IMR-90 (cell line): ENCODE results near the gene FCSK. TPM values are rescaled to one million over a fixed set of nuclear protein-coding genes. Genes with fewer than 3 reads are reported as not detected.

Experiments
- ATAC-seq: fragments of 200-7000 bp; cut with Tn5 transposase; 2 replicates; pipeline ENCODE4 v1.9.1; 2020; ENCODE audit warnings: low read depth, mild to moderate bottlenecking, moderate library complexity
- BruUV-seq: library from RNA; stranded (reverse); fragments of 400-500 nt; replicated peaks from 2 replicates; lab custom pipeline; 2021; lab: Mats Ljungman, UMichigan
- CTCF ChIA-PET: fragments of 300-600 bp; formaldehyde crosslinking; extraction: SDS; loops from one replicate; lab custom pipeline; 2021; ENCODE audit warnings: antibody characterized with exemption; lab: Yijun Ruan, JAX
- POLR2A ChIA-PET: fragments of 300-600 bp; sonication (Branson Sonifier 250); formaldehyde crosslinking; loops from one replicate; lab custom pipeline; 2022; ENCODE audit warnings: antibody characterized with exemption; ENCODE audit not compliant: unreplicated experiment; lab: Charles Lee
- DNase-seq: peaks from one replicate; pipeline ENCODE4 v3.0.0; 2013
- H2AFZ ChIP-seq: replicated peaks from 2 replicates; pipeline ENCODE3; 2013; ENCODE audit warnings: low read length, mild to moderate bottlenecking; ENCODE audit not compliant: poor library complexity
- H2AK5ac ChIP-seq: 2 replicates; pipeline ENCODE4 v1.6.1; 2013; ENCODE audit warnings: low read depth, low read length, inconsistent platforms
- H2AK9ac ChIP-seq: replicated peaks from 2 replicates; pipeline ENCODE3; 2013; ENCODE audit warnings: mild to moderate bottlenecking, low read depth, low read length, moderate library complexity; ENCODE audit not compliant: poor library complexity
- H2BK120ac ChIP-seq: 2 replicates; pipeline ENCODE4 v1.6.1; 2013; ENCODE audit warnings: low read depth, low read length, inconsistent platforms
- H2BK15ac ChIP-seq: 3 replicates; pipeline ENCODE4 v1.6.1; 2013; ENCODE audit warnings: low read depth, low read length, inconsistent platforms
- H2BK20ac ChIP-seq: 2 replicates; pipeline ENCODE4 v1.6.1; 2013; ENCODE audit warnings: low read depth, mild to moderate bottlenecking, inconsistent platforms, low read length, moderate library complexity
- H2BK5ac ChIP-seq: 2 replicates; pipeline ENCODE4 v1.6.1; 2013; ENCODE audit warnings: mild to moderate bottlenecking, low read depth, low read length, inconsistent platforms; ENCODE audit not compliant: poor library complexity, severe bottlenecking
- H3K14ac ChIP-seq: replicated peaks from 2 replicates; pipeline ENCODE4 v1.6.1; 2013; ENCODE audit warnings: low read depth, low read length, inconsistent platforms
- H3K18ac ChIP-seq: 2 replicates; pipeline ENCODE4 v1.6.1; 2013; ENCODE audit warnings: low read depth, low read length, control low read depth
- H3K23ac ChIP-seq: 2 replicates; pipeline ENCODE4 v1.6.1; 2013; ENCODE audit warnings: low read depth, low read length, inconsistent platforms
- H3K27ac ChIP-seq: 2 replicates; pipeline ENCODE4 v1.5.1; 2013; ENCODE audit warnings: mild to moderate bottlenecking, control low read depth, low read length; ENCODE audit not compliant: insufficient read depth
- H3K27me3 ChIP-seq: 2 replicates; pipeline ENCODE4 v1.6.1; 2013; ENCODE audit warnings: low read length; ENCODE audit not compliant: control insufficient read depth, insufficient read depth
- H3K36me3 ChIP-seq: 2 replicates; pipeline ENCODE4 v1.6.1; 2013; ENCODE audit warnings: low read length, mixed read lengths; ENCODE audit not compliant: control insufficient read depth, insufficient read depth
- H3K4ac ChIP-seq: 2 replicates; pipeline ENCODE4 v1.6.1; 2013; ENCODE audit warnings: low read depth, low read length, inconsistent platforms
- H3K4me1 ChIP-seq: 2 replicates; pipeline ENCODE4 v1.6.1; 2013; ENCODE audit warnings: low read length, mixed read lengths; ENCODE audit not compliant: control insufficient read depth, insufficient read depth
- H3K4me2 ChIP-seq: 2 replicates; pipeline ENCODE4 v1.6.1; 2013; ENCODE audit warnings: low read depth, mild to moderate bottlenecking, control low read depth, low read length, moderate library complexity
- H3K4me3 ChIP-seq: 2 replicates; pipeline ENCODE4 v1.5.1; 2013; ENCODE audit warnings: low read depth, mild to moderate bottlenecking, control low read depth, low read length, moderate library complexity; ENCODE audit not compliant: insufficient read depth
- H3K56ac ChIP-seq: 2 replicates; pipeline ENCODE4 v1.6.1; 2013; ENCODE audit warnings: low read length, inconsistent platforms; ENCODE audit not compliant: insufficient read depth; ENCODE audit errors: extremely low read depth
- H3K79me1 ChIP-seq, 2 experiments: 2 replicates each; pipeline ENCODE4 v1.6.1; 2013; ENCODE audit warnings: low read length in 2 of 2, inconsistent platforms in 1 of 2, low read depth in 1 of 2
- H3K9ac ChIP-seq: 2 replicates; pipeline ENCODE4 v1.6.1; 2013; ENCODE audit warnings: low read depth, low read length, control low read depth
- H3K9me1 ChIP-seq: 2 replicates; pipeline ENCODE4 v1.6.1; 2013; ENCODE audit warnings: low read length, inconsistent platforms; ENCODE audit not compliant: insufficient read depth
- H3K9me3 ChIP-seq: 2 replicates; pipeline ENCODE4 v1.6.1; 2013; ENCODE audit warnings: low read length; ENCODE audit not compliant: control insufficient read depth, insufficient read depth
- H4K20me1 ChIP-seq: 2 replicates; pipeline ENCODE4 v1.6.1; 2013; ENCODE audit warnings: low read length, inconsistent platforms; ENCODE audit not compliant: insufficient read depth
- H4K5ac ChIP-seq: 2 replicates; pipeline ENCODE4 v1.6.1; 2013; ENCODE audit warnings: mild to moderate bottlenecking, low read depth, low read length, control low read depth
- H4K8ac ChIP-seq, 2 experiments: 2 replicates each; pipeline ENCODE4 v1.6.1; 2013; ENCODE audit warnings: low read depth in 2 of 2, low read length in 2 of 2, control low read depth in 1 of 2, inconsistent platforms in 1 of 2
- H4K91ac ChIP-seq: 2 replicates; pipeline ENCODE4 v1.6.1; 2013; ENCODE audit warnings: low read depth, low read length, inconsistent platforms; ENCODE audit not compliant: insufficient read depth
- BHLHE40 ChIP-seq: fragments of 150-350 bp; IDR thresholded peaks from 2 replicates; pipeline ENCODE4 v1.6.1; 2016; ENCODE audit warnings: mild to moderate bottlenecking, low read depth, low read length
- CEBPB ChIP-seq: IDR thresholded peaks from 2 replicates; pipeline ENCODE4 v1.6.1; 2012; ENCODE audit warnings: low read depth, low read length, improper control_type of control experiment
- CHD1 ChIP-seq: IDR thresholded peaks from 2 replicates; pipeline ENCODE4 v1.6.1; 2012; ENCODE audit warnings: low read depth, low read length, improper control_type of control experiment
- ELK1 ChIP-seq: fragments of 150-350 bp; IDR thresholded peaks from 2 replicates; pipeline ENCODE4 v1.6.1; 2016; ENCODE audit warnings: low read depth, mild to moderate bottlenecking, low read length, moderate library complexity, borderline replicate concordance
- MAZ ChIP-seq: IDR thresholded peaks from 2 replicates; pipeline ENCODE4 v1.6.1; 2012; ENCODE audit warnings: low read depth, mild to moderate bottlenecking, low read length, improper control_type of control experiment, moderate library complexity, borderline replicate concordance
- RCOR1 ChIP-seq: IDR thresholded peaks from 2 replicates; pipeline ENCODE4 v1.6.1; 2012; ENCODE audit warnings: mild to moderate bottlenecking, low read length, improper control_type of control experiment; ENCODE audit not compliant: insufficient replicate concordance
- RFX5 ChIP-seq: IDR thresholded peaks from 2 replicates; pipeline ENCODE4 v1.8.0; 2012; ENCODE audit warnings: low read depth, mild to moderate bottlenecking, low read length, moderate library complexity
- SMC3 ChIP-seq: fragments of 150-350 bp; IDR thresholded peaks from 2 replicates; pipeline ENCODE4 v1.6.1; 2016; ENCODE audit warnings: low read depth, mild to moderate bottlenecking, antibody characterized with exemption, low read length, moderate library complexity
- WGBS, 2 experiments: methylation state at CpG; one replicate each; pipeline versions ENCODE4 v1.1.5 to v1.1.7; 2013; ENCODE audit warnings: missing lambda C conversion rate in 2 of 2; ENCODE audit not compliant: insufficient read length in 1 of 2; ENCODE audit errors: extremely low coverage in 2 of 2; 5-methylcytosine and 5-hydroxymethylcytosine counted together
- dilution Hi-C: fragments of 300-500 bp; cut with HindIII; formaldehyde crosslinking; loops from one replicate; pipeline ENCODE4 v1.14.3; 2018; ENCODE audit warnings: low sequenced_read_pairs; ENCODE audit not compliant: unreplicated experiment
- in situ Hi-C: fragments of 300-500 bp; cut with MboI; formaldehyde crosslinking; loops from 3 replicates; pipeline ENCODE4 v1.14.3; 2019; ENCODE audit warnings: low sequenced_read_pairs, inconsistent platforms, mixed read lengths
- intact Hi-C: fragments of 100-400 bp; cut with micrococcal nuclease; formaldehyde crosslinking; loops from 2 replicates; pipeline ENCODE4 v1.10.0; 2022
- polyA plus RNA-seq, 3 experiments: library from polyadenylated mRNA; depleted of rRNA; stranded (reverse); fragments of >200 nt; gene quantifications; 2 replicates each; pipeline ENCODE4 v1.2.3, GENCODE V29; 2012; ENCODE audit warnings: low replicate concordance in 1 of 3
- total RNA-seq: library from RNA; depleted of rRNA; stranded (reverse); fragments of >200 nt; gene quantifications from 2 replicates; pipeline ENCODE4 v1.2.3, GENCODE V29; 2012

The FCSK gene
- total and polyA plus RNA-seq, 2 of the 4 experiments (the other 2 are of a cell fraction) = 6.1 to 7.2 TPM

DNA sequence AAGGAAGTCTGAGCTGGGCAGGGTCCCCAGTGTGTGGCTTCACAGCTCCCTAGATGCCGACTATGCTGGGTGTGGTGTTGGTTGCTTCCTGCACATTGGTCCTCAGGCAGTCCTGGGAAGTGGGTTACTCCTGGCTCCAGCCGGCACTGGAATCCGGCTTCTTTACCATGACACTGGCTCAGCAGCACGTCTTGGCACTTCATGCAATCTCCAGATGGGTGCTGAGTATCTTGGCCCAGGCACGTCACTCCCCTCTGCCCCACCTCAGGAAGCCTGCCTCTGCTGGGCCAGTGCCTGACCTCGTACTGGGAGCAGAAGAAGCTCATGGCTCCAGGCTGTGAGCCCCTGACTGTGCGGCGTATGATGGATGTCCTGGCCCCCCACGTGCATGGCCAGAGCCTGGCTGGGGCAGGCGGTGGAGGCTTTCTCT is 24.5 kb downstream of the FCSK start:
- peaks cover 27% of the 10 kb centered on the region for H3K9me1 ChIP-seq
- no peak overlapping the region for H3K4me2 ChIP-seq
- no peak overlapping the region for H3K9ac ChIP-seq
- H3K79me1 ChIP-seq = peaks cover 0 to 7% of the 10 kb centered on the region in 2 experiments; a peak in 1 of 4 replicates
- H3K27ac ChIP-seq = no peak overlapping the region
- H3K23ac ChIP-seq = no peak overlapping the region
- H2BK15ac ChIP-seq = no peak overlapping the region
- no peak for TF ChIP-seq SMC3
- no peak for TF ChIP-seq CHD1
- TF ChIP-seq RCOR1 = no peak
- no peak for TF ChIP-seq ELK1
- no peak for TF ChIP-seq RFX5
- TF ChIP-seq MAZ = no peak
- TF ChIP-seq BHLHE40 = no peak
- TF ChIP-seq CEBPB = no peak
- H2BK120ac ChIP-seq = no peak overlapping the region
- H3K9me3 ChIP-seq = no peaks in the 10 kb centered on the region
- H3K4me1 ChIP-seq = peaks cover 15% of the 10 kb centered on the region
- CTCF ChIA-PET = no interaction called here
- H3K56ac ChIP-seq = no peak overlapping the region
- no peak overlapping the region for H3K4ac ChIP-seq
- H2BK20ac ChIP-seq = no peak overlapping the region
- no peak overlapping the region for H3K14ac ChIP-seq
- H3K18ac ChIP-seq = no peak overlapping the region
- dilution Hi-C loops (no loop called here), in situ Hi-C loops (no loop called here), intact Hi-C loops (loop anchor here (5.0 kb wide), 1 partner anchor 82 kb away; no protein-coding TSS in a partner anchor)
- ATAC-seq (no peak), DNase-seq (no peak)
- no peak overlapping the region for H2AFZ ChIP-seq
- BruUV-seq = no TSS peak
- H4K91ac ChIP-seq = no peak overlapping the region
- POLR2A ChIA-PET = no interaction called here
- H4K5ac ChIP-seq = no peak overlapping the region
- peak overlapping the region; percentile 15 for H2AK9ac ChIP-seq
- 83% methylated on average over 2 of the region's 10 CpGs; no CpG with 5 or more reads in 1 of the 2 experiments for WGBS, 2 experiments
- H4K20me1 ChIP-seq = no peaks in the 10 kb centered on the region
- H4K8ac ChIP-seq = no peak overlapping the region
- peaks cover 52% of the 10 kb centered on the region for H3K36me3 ChIP-seq
- H2BK5ac ChIP-seq = no peak overlapping the region
- no peaks in the 10 kb centered on the region for H3K27me3 ChIP-seq
- H2AK5ac ChIP-seq = no peak overlapping the region
- no peak overlapping the region for H3K4me3 ChIP-seq
